Ascending aorta (tissue), 2 donors: Measurements from ENCODE around the gene ABCC2. TPM values are rescaled to one million over a fixed set of nuclear protein-coding genes. Genes with fewer than 3 reads are reported as not detected.

ENCODE experiments used
- DNase-seq, 2 donors: peaks; one replicate each; pipeline ENCODE4 v3.0.0-alpha.2; 2019; ENCODE audit warnings: low spot score in 2 of 2
- H3K27ac ChIP-seq, 2 donors: fragments of 200-600 bp; sonication (generic); one replicate each; pipeline ENCODE4 v1.5.1; 2016 to 2017; ENCODE audit warnings: mild to moderate bottlenecking in 1 of 2
- H3K27me3 ChIP-seq: fragments of 200-600 bp; sonication (generic); one replicate; pipeline ENCODE4 v1.5.1; 2017
- H3K36me3 ChIP-seq, 2 donors: fragments of 200-600 bp; sonication (generic); one replicate each; pipeline ENCODE4 v1.5.1; 2016
- H3K4me1 ChIP-seq, 2 donors: fragments of 200-600 bp; sonication (generic); one replicate each; pipeline ENCODE4 v1.5.1; 2016 to 2017; ENCODE audit warnings: mild to moderate bottlenecking in 1 of 2
- H3K4me3 ChIP-seq, 2 donors: fragments of 200-600 bp; sonication (generic); one replicate each; pipeline ENCODE4 v1.5.1; 2016 to 2017; ENCODE audit warnings: mild to moderate bottlenecking in 1 of 2
- H3K9me3 ChIP-seq, 2 donors: fragments of 200-600 bp; sonication (generic); one replicate each; pipeline ENCODE4 v1.5.1; 2016
- intact Hi-C: fragments of 100-400 bp; cut with DNase I; formaldehyde crosslinking; loops from one replicate; pipeline ENCODE4 v1.15.1; 2023
- total RNA-seq: library from RNA; depleted of rRNA; stranded (reverse); fragments of >200 nt; gene quantifications from one replicate; pipeline ENCODE4 v1.1.0, GENCODE V29; 2016
- TF ChIP-seq, protein P1 (sequence below), 3 experiments: fragments of 200-600 bp in 2 of 3; fragments of 450-650 bp in 1 of 3; sonication (generic) in 2 of 3; IDR thresholded peaks; one replicate each; pipeline ENCODE4 v1.5.1; 2016 to 2019; ENCODE audit warnings: antibody characterized with exemption in 3 of 3, mild to moderate bottlenecking in 1 of 3, moderate library complexity in 1 of 3

Gene ABCC2
- total RNA-seq, 1 donor from 2014 or later, result 0.96 TPM

- no peak for DNase-seq
- intact Hi-C loops, result loop anchor here (5.0 kb wide), 1 partner anchor 53 kb away; the partner anchor contains the start of genes COX15 and CUTC
- TF ChIP-seq, protein P1, sequence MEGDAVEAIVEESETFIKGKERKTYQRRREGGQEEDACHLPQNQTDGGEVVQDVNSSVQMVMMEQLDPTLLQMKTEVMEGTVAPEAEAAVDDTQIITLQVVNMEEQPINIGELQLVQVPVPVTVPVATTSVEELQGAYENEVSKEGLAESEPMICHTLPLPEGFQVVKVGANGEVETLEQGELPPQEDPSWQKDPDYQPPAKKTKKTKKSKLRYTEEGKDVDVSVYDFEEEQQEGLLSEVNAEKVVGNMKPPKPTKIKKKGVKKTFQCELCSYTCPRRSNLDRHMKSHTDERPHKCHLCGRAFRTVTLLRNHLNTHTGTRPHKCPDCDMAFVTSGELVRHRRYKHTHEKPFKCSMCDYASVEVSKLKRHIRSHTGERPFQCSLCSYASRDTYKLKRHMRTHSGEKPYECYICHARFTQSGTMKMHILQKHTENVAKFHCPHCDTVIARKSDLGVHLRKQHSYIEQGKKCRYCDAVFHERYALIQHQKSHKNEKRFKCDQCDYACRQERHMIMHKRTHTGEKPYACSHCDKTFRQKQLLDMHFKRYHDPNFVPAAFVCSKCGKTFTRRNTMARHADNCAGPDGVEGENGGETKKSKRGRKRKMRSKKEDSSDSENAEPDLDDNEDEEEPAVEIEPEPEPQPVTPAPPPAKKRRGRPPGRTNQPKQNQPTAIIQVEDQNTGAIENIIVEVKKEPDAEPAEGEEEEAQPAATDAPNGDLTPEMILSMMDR (IDR thresholded peaks at IDR 0.05), result no peak
Observed at GRCh38 chr10:99785646-99786045, 3.2 kb downstream of the ABCC2 start.

GRCh38 chr10:99787311-99787710 is 4.9 kb downstream of the ABCC2 start:
- H3K27me3 ChIP-seq, result no peaks in the 10 kb centered on the region
- H3K9me3 ChIP-seq, result no peaks in the 10 kb centered on the region
- TF ChIP-seq, protein P1 (IDR thresholded peaks at IDR 0.05), result no peak
- no peak for DNase-seq
- intact Hi-C loops, result loop anchor here (5.0 kb wide), 1 partner anchor 55 kb away; the partner anchor contains the start of genes COX15 and CUTC
- no peak overlapping the region for H3K4me3 ChIP-seq
- no peaks in the 10 kb centered on the region for H3K36me3 ChIP-seq
- peaks cover 0 to 4% of the 10 kb centered on the region in 2 donors for H3K4me1 ChIP-seq
- no peak overlapping the region for H3K27ac ChIP-seq

More at GRCh38 chr10:99785646-99786045, 3.2 kb downstream of the ABCC2 start:
- Histone ChIP-seq H3K9me3 (no peaks in the 10 kb centered on the region), H3K4me1 (peaks cover 0 to 4% of the 10 kb centered on the region in 2 donors), H3K27me3 (no peaks in the 10 kb centered on the region), H3K4me3 (no peak overlapping the region), H3K36me3 (no peaks in the 10 kb centered on the region), H3K27ac (no peak overlapping the region)

DNA sequence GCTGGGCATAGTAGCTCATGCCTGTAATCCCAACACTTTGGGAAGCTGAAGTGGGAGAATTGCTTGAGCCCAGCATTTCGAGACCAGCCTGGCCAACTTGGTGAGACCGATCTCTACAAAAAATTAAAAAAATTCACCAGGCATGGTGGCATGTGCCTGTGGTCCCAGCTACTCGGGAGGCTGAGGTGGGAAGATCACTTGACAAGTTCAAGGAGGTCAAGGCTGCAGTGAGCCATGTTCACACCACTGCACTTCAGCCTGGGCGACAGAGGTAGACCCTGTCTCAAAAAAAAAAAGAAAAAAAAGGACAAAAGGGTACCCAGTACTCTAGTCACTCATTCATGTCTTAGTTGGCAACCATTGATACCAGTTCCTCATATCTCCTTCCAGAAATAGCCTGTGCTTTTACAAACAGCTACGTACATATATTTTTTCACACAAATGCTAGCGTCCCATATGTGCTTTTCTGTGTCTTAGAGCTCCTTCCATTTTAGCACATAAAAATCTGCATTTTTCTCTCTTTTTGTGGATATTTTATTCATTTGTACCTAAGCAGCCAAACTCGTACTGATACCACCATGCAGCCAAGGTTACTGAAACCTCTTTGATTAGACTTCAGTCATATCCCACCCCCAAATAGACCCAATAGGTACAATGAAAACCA is 5.5 kb downstream of the ABCC2 start:
- Histone ChIP-seq H3K4me1 (peaks cover 0 to 4% of the 10 kb centered on the region in 2 donors), H3K27ac (peak overlapping the region in 1 of 2 donors; percentile 52), H3K27me3 (no peaks in the 10 kb centered on the region), H3K36me3 (no peaks in the 10 kb centered on the region), H3K9me3 (no peaks in the 10 kb centered on the region), H3K4me3 (no peak overlapping the region)
- DNase-seq, result no peak
- TF ChIP-seq, protein P1 (IDR thresholded peaks at IDR 0.05), result no peak
- intact Hi-C loops, result loop anchor here (5.0 kb wide), 1 partner anchor 56 kb away; the partner anchor contains the start of genes COX15 and CUTC

GRCh38 chr10:99788598-99789256 is 6.3 kb downstream of the ABCC2 start:
- H3K36me3 ChIP-seq, result no peaks in the 10 kb centered on the region
- H3K27ac ChIP-seq, result peak overlapping the region; percentile 52 to 59
- TF ChIP-seq, protein P1 (IDR thresholded peaks at IDR 0.05), result no peak
- intact Hi-C loops, result loop anchor here (5.0 kb wide), 1 partner anchor 56 kb away; the partner anchor contains the start of genes COX15 and CUTC
- H3K9me3 ChIP-seq, result no peaks in the 10 kb centered on the region
- peaks cover 0 to 4% of the 10 kb centered on the region in 2 donors for H3K4me1 ChIP-seq
- H3K27me3 ChIP-seq, result no peaks in the 10 kb centered on the region
- peak; percentile 10 to 81 for DNase-seq
- no peak overlapping the region for H3K4me3 ChIP-seq

DNA sequence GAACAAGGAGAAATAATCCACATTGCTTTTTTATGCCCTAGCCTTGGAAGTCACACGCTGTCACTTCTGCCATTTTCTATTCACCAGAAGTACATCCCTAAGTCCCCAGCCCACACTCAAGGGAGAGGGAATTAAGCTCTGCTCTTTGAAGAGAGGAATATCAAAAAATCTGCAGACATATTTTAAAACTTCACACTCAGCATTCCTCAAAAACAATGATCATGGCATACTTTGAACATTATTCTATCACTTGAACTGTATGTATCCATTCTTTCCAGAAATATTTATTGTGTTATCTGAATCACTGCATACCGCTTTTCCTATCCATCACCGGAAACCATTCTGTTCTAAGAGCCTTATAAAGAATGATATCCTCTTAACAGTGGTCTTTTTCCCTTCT is 9.4 kb downstream of the ABCC2 start:
- H3K4me1 ChIP-seq, result peaks cover 0 to 4% of the 10 kb centered on the region in 2 donors
- TF ChIP-seq, protein P1 (IDR thresholded peaks at IDR 0.05), result no peak
- no peaks in the 10 kb centered on the region for H3K36me3 ChIP-seq
- H3K9me3 ChIP-seq, result no peaks in the 10 kb centered on the region
- no peak for DNase-seq
- intact Hi-C loops, result no loop called here
- H3K4me3 ChIP-seq, result no peak overlapping the region
- no peak overlapping the region for H3K27ac ChIP-seq
- no peaks in the 10 kb centered on the region for H3K27me3 ChIP-seq
